ENCODE data around the gene VIT.

GRCh38 chr2:36773947-36774346 lies 77.4 kb downstream of the VIT start:
- no peak for TF ChIP-seq CTCF (conservative IDR thresholded peaks at IDR 0.05 in 1 of 2, IDR thresholded peaks at IDR 0.05 in 1 of 2; ENCODE audit: low read depth in 1 of 2, low read length in 2 of 2)
- TF ChIP-seq EZH2 (IDR thresholded peaks at IDR 0.05; ENCODE audit: low read length, missing control alignments), result no peak
